Stimulated activated effector memory CD8-positive, alpha-beta T cell treated with anti-CD3 and anti-CD28 coated beads, Interleukin-12 subunit alpha, Interleukin-12 subunit beta, amount 100 ng/mL, for 72 hours (primary cell): ENCODE data around the gene SLC6A19.
"Not testable (repeated sequence)": the region's sequence is repeated elsewhere in the genome, so short reads cannot be mapped to it uniquely, and the experiment has no call there.

Experiments
- ATAC-seq: fragments of 150-1000 bp; cut with Tn5 transposase; 2 replicates; pipeline ENCODE4 v1.10.0; 2021
- DNase-seq, 2 donors: peaks; one replicate each; pipeline ENCODE4 v3.0.0; 2021 to 2022; ENCODE audit warnings: low spot score in 2 of 2
- H3K27ac Mint-ChIP-seq: one replicate; pipeline ENCODE4 v1.8.0; 2022; ENCODE audit warnings: mild to moderate bottlenecking, mixed read lengths
- H3K36me3 Mint-ChIP-seq: one replicate; pipeline ENCODE4 v1.8.0; 2022; ENCODE audit warnings: mild to moderate bottlenecking, mixed read lengths
- H3K4me1 Mint-ChIP-seq: one replicate; pipeline ENCODE4 v1.8.0; 2022; ENCODE audit warnings: mixed read lengths
- H3K4me3 Mint-ChIP-seq: one replicate; pipeline ENCODE4 v1.8.0; 2022; ENCODE audit warnings: mild to moderate bottlenecking, mixed read lengths
- H3K9me3 Mint-ChIP-seq: one replicate; pipeline ENCODE4 v1.8.0; 2022; ENCODE audit warnings: mixed read lengths

Gene SLC6A19

DNA sequence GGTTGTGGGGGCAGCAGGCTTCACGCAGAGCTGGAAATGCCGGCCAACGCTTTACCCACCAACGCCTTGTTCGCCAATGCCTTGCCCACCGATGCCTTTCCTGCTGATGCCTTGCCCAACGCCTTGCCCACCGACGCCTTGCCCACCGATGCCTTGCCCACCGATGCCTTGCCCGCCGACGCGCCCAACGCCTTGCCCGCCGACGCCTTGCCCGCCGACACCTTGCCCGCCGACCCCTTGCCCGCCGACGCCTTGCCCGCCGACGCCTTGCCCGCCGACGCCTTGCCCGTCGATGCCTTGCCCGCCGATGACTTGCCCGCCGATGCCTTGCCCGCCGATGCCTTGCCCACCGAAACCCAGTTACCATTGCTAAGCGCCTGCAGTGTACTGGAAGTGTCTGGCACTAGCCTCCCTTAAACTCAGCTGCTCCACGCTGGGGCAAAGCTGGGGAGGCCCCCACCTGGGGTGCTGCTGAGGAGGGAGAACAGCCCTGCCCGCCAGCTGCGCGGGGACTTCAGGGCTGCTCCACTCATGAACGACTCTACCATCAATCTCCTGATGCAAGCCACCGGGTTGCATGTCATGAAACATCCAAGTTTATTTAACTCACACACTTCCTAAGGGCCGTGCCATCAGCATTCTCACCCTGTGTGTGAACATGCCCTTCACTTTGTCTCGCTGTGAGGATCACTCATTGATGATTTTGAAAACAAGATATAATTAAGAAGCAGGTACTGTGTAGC lies 25.6 kb downstream of the SLC6A19 start:
- Mint-ChIP-seq H3K9me3 (no peaks in the 10 kb centered on the region), H3K27ac (no peak overlapping the region), H3K4me1 (peaks cover 19% of the 10 kb centered on the region), H3K4me3 (no peak overlapping the region), H3K36me3 (no peaks in the 10 kb centered on the region)
- ATAC-seq, result no peak
- no peak for DNase-seq

DNA sequence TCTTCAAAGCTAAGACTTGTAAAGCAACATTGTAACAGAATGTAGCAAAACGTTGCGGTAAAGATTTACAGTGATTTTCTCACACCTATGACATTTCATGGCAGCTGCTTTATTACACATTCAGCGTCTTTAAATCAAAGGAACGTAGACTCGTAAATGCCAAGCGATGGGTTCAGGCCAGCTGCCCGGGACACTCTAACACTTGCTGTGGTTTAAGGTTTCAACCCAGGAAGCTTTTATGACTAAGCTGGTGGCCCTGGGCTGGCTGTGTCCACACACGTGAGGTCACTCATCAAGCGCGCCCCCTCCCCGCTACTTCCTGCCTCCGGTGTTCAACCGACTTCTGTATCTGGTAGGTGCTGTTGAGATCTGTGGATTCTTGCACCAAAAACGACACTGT lies 26.3 kb downstream of the SLC6A19 start:
- Mint-ChIP-seq H3K4me3 (no peak overlapping the region), H3K4me1 (peaks cover 19% of the 10 kb centered on the region), H3K27ac (no peak overlapping the region), H3K36me3 (no peaks in the 10 kb centered on the region), H3K9me3 (no peaks in the 10 kb centered on the region)
- ATAC-seq (no peak), DNase-seq (no peak)

DNA sequence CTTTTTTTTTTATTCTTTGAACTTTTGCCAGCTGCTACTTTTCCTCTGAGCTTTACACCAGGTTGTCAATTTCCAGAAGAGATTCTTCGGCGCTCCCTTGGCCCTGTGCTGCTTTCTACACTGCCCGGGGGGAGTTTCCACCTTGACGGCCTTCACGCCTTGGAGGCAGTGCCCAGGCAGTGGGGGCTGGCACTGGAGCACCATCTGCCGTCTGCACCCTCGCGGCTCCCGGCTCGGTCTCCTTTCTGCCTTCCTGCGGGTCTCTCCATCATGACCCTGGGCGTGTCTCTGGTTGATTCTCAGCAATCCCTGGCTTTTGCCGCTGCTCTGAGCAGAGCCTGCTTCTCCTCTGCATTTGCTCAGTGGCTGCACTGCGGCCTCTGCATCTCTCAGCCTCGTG lies 26.7 kb downstream of the SLC6A19 start:
- Mint-ChIP-seq H3K27ac (peak overlapping the region; percentile 40), H3K9me3 (no peaks in the 10 kb centered on the region), H3K4me1 (peaks cover 19% of the 10 kb centered on the region), H3K4me3 (no peak overlapping the region), H3K36me3 (no peaks in the 10 kb centered on the region)
- ATAC-seq, result no peak
- DNase-seq, result no peak

DNA sequence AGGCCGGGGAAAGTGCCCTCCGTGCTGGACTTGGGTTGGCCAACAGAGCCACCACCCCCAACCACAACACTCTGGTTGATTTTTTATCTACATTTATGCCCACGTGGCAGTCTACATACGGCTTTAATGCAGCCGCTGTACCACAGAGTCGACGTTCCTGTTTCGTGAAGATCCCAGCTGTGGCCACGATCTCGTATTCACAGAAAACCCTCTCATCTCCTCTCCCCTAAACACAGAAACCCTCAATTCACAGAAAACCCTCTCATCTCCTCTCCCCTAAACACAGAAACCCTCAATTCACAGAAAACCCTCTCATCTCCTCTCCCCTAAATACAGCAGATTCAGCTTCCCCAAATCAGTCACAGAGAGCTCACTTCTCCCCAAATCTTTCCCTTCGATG lies 27.6 kb downstream of the SLC6A19 start:
- H3K9me3 Mint-ChIP-seq, DNase-seq, ATAC-seq, H3K27ac Mint-ChIP-seq, H3K4me3 Mint-ChIP-seq, H3K36me3 Mint-ChIP-seq: not testable (repeated sequence)
- H3K4me1 Mint-ChIP-seq, result peaks cover 19% of the 10 kb centered on the region

DNA sequence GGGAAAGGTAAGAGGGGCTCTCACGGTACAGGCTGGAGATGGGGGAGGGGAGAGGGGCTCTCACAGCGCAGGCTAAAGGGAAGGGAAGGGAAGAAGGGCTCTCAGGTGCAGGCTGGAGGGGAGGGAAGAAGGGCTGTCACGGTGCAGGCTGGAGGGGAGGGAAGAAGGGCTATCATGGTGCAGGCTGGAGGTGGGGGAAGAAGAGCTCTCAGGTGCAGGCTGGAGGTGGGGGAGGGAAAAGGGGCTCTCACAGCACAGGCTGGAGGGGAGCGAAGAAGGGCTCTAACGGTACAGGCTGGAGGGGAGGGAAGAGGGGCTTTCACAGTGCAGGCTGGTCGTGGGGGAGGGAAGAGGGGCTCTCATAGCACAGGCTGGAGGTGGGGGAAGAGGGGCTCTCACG lies 28.4 kb downstream of the SLC6A19 start:
- ATAC-seq (no peak), DNase-seq (no peak)
- H3K4me3 Mint-ChIP-seq, result no peak overlapping the region
- peaks cover 19% of the 10 kb centered on the region for H3K4me1 Mint-ChIP-seq
- no peaks in the 10 kb centered on the region for H3K9me3 Mint-ChIP-seq
- H3K27ac Mint-ChIP-seq, result no peak overlapping the region
- H3K36me3 Mint-ChIP-seq, result no peaks in the 10 kb centered on the region

DNA sequence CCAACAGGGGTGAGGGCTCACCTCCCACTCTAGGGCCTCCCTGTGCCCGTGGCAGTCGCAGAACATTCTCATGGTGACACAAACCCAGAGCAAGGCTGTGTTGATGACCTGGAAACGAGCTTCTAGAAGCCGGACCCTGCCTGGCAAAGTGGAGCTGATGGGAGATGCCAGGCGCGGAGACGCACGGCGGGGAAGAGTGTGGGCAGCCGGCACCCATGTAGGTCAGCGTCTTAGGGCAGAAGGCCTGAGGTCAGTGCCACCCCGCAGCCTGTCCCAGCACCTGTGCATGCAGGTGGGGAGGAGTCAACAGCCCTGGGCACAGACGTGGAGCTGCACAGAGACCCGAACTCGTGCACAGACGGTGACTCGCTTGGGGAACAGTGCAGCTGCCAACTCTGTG lies 29.2 kb downstream of the SLC6A19 start:
- Mint-ChIP-seq H3K9me3 (no peaks in the 10 kb centered on the region), H3K4me3 (no peak overlapping the region)
- ATAC-seq, result no peak

DNA sequence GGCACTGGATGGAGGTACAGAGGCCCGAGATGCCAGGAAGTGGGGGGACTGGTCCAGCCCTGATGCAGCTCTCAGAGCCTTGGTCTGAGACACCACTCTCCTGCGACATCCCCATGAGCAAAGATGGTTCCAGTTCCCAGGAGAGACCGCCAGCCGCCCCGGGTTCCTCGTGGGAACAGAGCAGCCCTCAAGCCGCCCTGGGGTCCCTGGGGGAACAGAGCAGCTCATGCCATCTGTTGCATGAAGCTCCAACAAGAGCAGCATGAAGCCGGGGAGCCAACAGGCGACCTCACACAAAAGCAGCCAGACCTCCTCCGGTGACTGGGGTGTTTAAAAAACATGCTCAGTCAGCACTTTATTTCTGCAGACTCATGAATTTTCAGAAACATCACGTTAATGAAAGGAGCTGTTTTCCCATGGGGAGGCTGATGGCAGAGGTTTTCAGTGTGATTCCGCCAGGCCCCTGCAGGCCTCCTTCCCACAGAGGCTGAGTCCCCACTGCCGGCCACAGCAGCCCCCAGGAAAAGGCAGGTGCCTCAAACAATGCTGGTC lies 30.0 kb downstream of the SLC6A19 start:
- H3K4me1 Mint-ChIP-seq, result peaks cover 19% of the 10 kb centered on the region
- no peaks in the 10 kb centered on the region for H3K36me3 Mint-ChIP-seq
- no peak overlapping the region for H3K27ac Mint-ChIP-seq
- H3K4me3 Mint-ChIP-seq, result no peak overlapping the region
- H3K9me3 Mint-ChIP-seq, result peaks cover 4% of the 10 kb centered on the region
- ATAC-seq (no peak), DNase-seq (no peak)

More for the DNA sequence above, 29.2 kb downstream of the SLC6A19 start:
- no peaks in the 10 kb centered on the region for H3K36me3 Mint-ChIP-seq
- DNase-seq, result no peak
- H3K4me1 Mint-ChIP-seq, result peaks cover 19% of the 10 kb centered on the region
- H3K27ac Mint-ChIP-seq, result no peak overlapping the region

DNA sequence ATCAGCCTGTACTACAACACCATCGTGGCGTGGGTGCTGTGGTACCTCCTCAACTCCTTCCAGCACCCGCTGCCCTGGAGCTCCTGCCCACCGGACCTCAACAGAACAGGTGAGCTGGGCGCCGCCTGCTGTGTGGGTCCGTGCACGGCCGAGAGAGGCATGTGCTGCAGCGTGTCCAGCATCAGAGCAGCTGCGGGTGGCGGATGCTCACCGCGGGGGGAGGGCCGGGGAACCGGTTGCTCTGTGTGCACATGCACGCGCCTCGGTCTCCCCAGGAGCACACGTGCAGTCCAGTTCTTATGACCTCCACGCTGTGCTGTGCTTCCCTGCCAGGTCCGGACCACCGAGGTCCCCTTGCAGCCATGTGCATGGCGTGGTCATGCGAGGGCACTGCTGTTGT lies 31.4 kb downstream of the SLC6A19 start:
- H3K4me3 Mint-ChIP-seq, result no peak overlapping the region
- no peak overlapping the region for H3K27ac Mint-ChIP-seq
- peaks cover 19% of the 10 kb centered on the region for H3K4me1 Mint-ChIP-seq
- peaks cover 4% of the 10 kb centered on the region for H3K9me3 Mint-ChIP-seq
- ATAC-seq (no peak), DNase-seq (no peak)
- H3K36me3 Mint-ChIP-seq, result no peaks in the 10 kb centered on the region

DNA sequence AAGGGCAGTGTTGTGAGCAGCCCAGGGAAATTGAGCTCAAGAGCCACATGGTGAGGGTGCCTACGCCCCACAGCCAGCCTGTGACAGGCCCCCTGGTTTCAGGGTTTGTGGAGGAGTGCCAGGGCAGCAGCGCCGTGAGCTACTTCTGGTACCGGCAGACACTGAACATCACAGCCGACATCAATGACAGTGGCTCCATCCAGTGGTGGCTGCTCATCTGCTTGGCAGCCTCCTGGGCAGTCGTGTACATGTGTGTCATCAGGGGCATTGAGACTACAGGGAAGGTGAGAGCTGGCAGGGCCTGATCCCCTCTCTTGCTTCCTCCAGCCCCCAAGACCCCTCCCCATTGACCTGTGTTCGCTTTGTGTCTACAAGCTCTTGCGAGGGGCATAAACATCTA lies 34.0 kb downstream of the SLC6A19 start:
- Mint-ChIP-seq H3K4me3 (no peak overlapping the region), H3K27ac (no peak overlapping the region), H3K36me3 (no peaks in the 10 kb centered on the region), H3K4me1 (no peaks in the 10 kb centered on the region), H3K9me3 (peaks cover 4% of the 10 kb centered on the region)
- no peak for ATAC-seq
- DNase-seq, result no peak

DNA sequence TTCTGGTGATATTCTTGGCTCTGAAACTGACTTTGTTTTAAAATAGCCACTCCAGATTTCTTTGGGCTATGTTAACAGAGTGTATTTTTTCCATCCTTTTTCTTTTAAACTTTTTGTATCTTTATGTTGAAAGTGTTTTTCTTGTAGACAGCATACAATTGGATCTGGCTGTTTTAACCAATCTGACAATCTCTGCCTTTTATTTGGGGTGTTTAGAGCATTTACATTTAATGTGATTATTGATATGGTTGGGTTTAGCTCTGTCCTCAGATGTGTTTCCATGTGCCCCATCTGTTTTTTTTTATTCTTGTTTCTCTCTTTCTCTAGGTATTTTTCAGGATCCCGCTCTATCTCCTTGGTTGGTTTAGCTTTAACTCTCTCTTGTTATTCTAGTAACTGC lies 34.4 kb downstream of the SLC6A19 start:
- H3K27ac Mint-ChIP-seq, result no peak overlapping the region
- H3K4me1 Mint-ChIP-seq, result no peaks in the 10 kb centered on the region
- no peak overlapping the region for H3K4me3 Mint-ChIP-seq
- no peaks in the 10 kb centered on the region for H3K36me3 Mint-ChIP-seq
- no peak for DNase-seq
- H3K9me3 Mint-ChIP-seq, result peaks cover 4% of the 10 kb centered on the region
- ATAC-seq, result no peak

DNA sequence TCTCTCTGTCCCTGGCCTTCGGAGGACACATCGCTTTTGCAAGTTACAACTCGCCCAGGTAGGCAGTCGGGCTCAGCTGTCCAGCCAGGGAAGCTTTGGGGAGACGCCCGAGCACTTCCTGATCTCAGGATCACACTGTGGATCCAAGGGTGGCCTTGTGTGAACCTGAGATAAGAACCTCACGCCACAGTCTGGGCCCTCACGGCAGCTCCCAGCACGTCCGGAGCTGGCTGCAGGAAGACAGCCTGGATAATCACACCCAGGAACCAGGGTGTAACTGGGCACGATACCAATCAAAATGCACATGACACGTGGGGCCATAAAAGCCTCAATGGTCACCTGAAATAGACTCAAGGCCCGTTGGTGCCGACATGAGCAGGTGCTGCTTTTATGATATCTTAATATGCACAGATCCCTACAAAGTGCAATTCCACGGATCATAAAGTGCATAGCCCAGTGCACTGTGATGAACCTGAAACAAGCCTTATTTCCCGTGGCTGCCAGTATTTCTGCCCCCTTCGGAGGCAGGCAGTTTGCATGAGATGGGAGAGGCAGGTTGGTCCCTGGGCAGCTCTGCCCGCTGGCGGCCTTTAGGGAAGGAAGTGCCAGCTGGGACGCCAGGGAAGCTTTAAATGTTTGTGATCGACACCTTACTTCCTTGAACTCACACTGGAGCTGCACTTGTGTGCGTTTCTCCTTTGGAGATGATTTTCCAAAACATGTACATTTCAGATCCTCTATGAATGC lies 38.3 kb downstream of the SLC6A19 start:
- no peaks in the 10 kb centered on the region for H3K36me3 Mint-ChIP-seq
- no peak overlapping the region for H3K4me3 Mint-ChIP-seq
- no peaks in the 10 kb centered on the region for H3K4me1 Mint-ChIP-seq
- H3K27ac Mint-ChIP-seq, result no peak overlapping the region
- ATAC-seq (no peak), DNase-seq (no peak)
- H3K9me3 Mint-ChIP-seq, result peaks cover 4% of the 10 kb centered on the region

DNA sequence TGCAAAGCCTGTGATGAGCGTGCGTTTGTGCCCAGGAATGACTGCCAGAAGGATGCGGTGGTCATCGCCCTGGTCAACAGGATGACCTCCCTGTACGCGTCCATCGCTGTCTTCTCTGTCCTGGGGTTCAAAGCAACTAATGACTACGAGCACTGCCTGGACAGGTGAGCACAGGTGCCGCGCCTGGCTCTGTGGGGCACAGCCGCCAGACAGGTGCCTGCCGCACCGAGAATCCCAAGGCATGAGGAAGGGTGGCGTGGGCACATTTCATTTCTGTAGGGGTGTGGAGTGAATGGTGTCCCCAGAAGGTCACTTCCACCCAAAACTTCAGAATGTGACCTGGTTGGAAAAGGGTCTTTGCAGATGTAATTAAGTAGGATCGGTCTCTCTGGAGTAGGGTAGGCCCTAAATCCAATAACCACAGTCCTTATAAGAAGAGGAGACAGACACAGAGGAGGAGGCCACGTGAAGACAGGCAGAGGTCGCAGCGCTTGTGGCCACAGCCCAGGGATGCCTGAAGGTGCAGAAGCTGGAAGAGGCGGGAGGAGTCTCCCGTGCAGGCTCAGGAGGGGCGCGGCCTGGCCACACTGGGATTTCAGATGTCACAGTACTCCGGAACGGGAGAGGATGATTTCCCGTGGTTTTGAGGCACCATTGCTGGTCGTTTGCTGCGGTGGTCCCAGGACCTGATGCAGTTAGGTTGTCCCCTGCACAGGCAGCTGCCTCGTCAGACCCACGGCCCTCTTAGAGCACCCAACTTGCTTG lies 39.3 kb downstream of the SLC6A19 start:
- peaks cover 4% of the 10 kb centered on the region for H3K9me3 Mint-ChIP-seq
- H3K4me3 Mint-ChIP-seq, result no peak overlapping the region
- no peaks in the 10 kb centered on the region for H3K36me3 Mint-ChIP-seq
- H3K4me1 Mint-ChIP-seq, result no peaks in the 10 kb centered on the region
- H3K27ac Mint-ChIP-seq, result no peak overlapping the region
- DNase-seq (no peak), ATAC-seq (no peak)

DNA sequence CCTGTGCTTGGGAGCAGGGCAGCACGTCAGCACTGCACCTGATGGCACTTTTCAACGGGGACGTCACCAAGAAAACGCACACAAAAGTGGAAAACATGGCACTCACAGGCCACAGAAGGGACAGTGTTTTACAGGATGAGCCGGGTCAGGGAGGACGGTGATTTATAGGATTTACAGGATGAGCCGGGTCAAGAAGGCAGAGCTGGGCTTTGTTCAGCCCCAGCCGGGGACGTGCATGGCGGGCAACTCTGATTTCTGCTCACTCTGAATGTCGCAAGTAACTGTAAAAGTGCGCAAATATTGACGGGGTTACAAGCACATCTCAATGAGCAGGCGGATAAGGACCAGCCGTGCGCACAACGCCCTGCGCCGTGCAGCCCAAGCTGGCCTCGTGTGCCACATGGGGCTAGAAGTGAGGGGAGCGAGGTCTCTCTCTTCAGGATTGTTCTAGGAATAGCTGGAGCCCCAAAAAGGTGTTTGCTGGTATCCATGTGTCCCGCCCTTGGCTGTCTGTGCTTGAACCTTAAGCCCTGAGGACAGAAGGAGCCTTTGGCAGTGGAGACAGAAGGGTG lies 40.2 kb downstream of the SLC6A19 start:
- ATAC-seq, result no peak
- no peaks in the 10 kb centered on the region for H3K9me3 Mint-ChIP-seq
- DNase-seq, result no peak
- no peak overlapping the region for H3K27ac Mint-ChIP-seq
- no peak overlapping the region for H3K4me3 Mint-ChIP-seq
- H3K36me3 Mint-ChIP-seq, result no peaks in the 10 kb centered on the region
- H3K4me1 Mint-ChIP-seq, result no peaks in the 10 kb centered on the region

DNA sequence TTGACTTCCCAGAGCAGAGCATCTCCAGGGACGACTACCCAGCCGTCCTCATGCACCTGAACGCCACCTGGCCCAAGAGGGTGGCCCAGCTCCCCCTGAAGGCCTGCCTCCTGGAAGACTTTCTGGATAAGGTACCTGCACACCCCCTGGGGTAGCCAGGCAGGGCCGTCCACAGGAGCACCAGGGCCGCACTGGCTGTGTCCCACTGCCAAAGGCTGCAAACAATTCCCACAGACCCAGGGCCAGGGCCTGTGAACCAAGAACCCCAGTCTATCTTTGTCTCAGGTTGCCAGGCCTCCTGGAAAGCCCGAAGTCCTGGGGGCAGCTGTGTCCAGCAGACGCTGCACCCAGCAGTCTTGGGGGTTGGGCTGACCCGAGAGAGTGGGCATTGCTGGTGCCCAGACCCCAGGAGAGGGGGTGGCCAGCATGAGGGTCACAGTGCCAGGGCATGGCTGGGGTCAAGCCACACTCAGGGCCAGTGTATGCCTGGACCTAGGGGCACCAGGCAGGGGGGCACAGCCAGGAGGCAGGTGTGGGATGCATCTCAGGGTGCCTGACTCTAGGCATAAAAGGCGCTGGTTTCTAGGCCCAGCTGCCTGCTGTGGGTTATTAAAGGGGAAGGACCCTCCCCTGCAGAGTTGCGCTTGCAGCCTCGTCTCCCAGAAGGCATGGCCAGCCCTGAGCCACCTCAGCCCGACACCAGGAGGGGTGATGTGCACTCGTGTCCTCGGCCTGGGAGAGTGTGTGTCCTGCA lies 41.5 kb downstream of the SLC6A19 start:
- Mint-ChIP-seq H3K4me3 (no peak overlapping the region), H3K9me3 (no peaks in the 10 kb centered on the region), H3K27ac (no peak overlapping the region), H3K4me1 (no peaks in the 10 kb centered on the region), H3K36me3 (no peaks in the 10 kb centered on the region)
- ATAC-seq (no peak), DNase-seq (no peak)
